DMS 273 treated with DMSO at 0.1 percent for 48 hours (cell line): ENCODE results near the gene FAM47E.
A peak's percentile ranks its signal among the peaks of the same experiment; 100 is the strongest.

ENCODE experiments used
- DNase-seq: peaks from one replicate; lab custom pipeline; 2025; lab: John Stamatoyannopoulos, UW

Gene FAM47E

GRCh38 chr4:76301775-76302162 is 50.2 kb downstream of the FAM47E start:
- no peak for DNase-seq

- DNase-seq = no peak
These were observed 51.4 kb downstream of the FAM47E start for GRCh38 chr4:76302826-76303438.

DNA sequence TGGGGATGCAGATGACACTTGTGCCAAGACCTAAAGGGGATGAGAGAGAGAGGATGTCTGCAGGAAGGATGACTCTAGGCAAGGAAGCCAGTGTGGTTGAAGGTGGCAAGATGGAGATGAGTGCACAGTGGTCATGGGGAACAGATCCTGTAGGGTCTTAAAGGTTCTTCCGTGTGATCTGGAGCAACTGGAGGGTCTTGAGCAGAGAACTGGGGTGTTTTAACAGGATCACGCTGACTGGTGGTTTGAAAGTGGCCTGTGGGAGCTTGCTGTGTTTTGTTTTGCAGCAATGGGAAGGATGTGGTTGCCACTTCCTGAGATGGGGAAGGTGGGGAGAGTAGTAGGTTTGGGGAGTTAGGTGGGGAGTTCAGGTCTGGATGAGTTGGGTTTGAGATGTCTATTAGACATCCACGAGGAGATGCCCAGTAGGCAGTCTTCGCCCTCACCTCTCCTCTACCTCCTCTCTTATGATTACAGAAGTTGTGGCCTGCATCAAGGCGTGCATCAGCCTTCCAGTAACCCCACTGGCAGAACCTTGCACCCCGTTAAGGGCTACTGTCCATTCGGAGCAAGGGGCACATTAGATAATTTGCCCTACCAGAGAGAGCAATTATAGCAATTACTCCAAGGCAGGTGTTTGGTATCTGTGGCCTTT is 53.6 kb downstream of the FAM47E start:
- no peak for DNase-seq

DNA sequence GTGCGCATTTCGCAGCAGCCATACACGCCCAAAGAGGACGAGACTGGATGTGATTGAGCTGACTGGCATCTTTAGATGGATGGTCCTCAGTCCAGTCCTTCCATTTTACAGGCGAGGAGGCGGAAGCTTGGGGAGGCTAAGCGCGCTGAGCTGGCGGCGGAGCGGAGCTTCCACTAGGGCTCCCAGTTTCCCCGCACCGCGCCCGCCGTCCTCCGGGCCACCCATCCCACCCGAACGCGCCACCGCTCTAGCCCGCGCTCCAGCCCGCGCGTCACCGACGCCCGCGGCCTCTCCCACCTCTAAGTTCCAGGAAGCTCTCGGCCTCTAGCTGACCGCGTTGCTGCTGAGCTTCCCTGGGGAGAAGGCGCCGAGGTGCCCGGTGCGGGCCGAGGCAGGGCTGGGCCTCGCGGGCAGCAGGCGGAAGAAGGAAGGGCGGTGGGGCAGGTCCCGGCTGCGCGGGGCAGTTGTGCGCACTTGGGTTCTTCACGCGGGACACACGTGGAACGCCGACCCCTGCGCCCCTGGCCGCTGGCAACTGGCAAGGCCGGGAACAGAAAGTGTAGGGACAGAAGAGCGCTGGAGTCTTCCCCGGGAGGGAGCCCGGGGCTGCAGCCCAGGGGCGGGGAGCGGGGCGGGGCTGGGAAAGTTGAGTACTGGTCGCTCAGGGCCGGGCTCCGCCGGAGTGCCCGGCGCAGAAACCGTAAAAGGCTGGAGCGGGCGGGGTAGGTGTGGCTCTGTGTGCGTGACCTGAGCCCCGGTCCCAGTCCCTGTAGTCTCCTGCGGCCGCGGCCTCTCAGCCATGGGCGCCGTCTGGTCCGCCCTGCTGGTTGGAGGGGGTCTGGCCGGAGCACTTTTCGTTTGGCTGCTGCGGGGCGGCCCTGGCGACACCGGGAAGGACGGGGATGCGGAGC is 54.7 kb downstream of the FAM47E start, which contains the start of gene STBD1:
TSS of gene STBD1 (plus strand) at position 763 of the 911 bp plus-strand sequence. CDS start at position 800, 37 bp downstream.
- DNase-seq = peak; percentile 19

DNA sequence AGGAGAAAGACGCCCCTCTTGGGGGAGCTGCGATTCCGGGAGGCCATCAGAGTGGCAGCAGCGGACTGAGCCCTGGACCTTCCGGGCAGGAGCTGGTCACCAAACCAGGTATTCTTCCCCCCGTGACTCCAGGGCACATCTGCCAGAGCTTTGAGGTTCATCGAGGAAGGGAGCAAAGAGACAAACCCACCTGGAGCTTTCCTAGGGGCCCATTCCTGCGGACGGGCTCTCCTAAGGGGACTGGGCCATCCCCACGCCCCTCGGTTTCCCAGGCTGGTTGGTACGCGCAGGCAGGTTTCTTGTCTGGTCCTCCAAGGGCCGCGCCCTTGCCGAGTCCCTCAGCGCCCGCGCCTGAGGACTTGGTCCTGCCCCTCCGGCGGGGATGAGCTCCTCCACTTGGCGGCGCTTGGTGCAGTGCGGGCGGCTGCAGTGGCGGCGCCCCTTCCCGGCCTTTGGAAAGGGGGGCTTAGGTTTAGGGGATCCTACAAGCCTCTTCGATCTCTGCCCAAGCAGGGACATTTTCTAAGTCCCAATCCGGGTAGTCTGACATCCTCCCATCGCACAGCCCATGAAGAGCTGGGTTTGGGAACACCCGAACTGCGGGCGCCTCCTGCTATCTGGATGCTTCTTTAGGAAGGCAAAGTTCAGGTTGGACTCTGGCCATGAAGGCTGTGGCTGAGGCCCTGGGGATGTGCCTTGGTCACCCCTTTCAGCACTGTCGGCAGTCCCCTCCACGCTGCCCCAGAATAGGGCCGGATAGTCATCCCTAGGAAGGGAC is 55.5 kb downstream of the FAM47E start:
- DNase-seq = peak; percentile 42

GRCh38 chr4:76307660-76308014 is 56.1 kb downstream of the FAM47E start:
- DNase-seq = peak; percentile 9

- DNase-seq = no peak
These were observed 57.0 kb downstream of the FAM47E start for GRCh38 chr4:76308548-76308947.

- DNase-seq = no peak
These were observed 58.5 kb downstream of the FAM47E start for GRCh38 chr4:76309939-76310550.

- DNase-seq = no peak
These were observed 59.2 kb downstream of the FAM47E start for GRCh38 chr4:76310683-76311082.

DNA sequence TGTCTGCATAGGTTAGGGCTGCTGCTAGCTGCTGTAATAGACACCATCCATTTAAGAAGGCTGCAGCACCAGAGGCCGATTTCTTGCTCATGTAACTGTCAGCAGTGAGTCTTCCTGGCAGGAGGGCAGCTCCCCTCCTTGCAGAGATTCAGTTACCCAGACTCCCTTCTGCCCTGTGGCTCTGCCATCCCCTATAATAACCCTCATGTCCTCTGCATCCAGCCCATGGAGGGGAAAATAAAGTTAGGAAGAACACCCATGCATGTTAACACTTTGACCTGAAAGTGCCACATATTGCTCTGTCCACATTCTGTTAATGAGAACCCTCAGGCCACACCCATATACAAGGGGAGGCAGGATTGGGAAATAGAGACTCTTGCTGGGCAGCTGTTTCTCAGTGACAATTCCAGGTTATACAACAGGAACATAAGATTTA is 60.4 kb downstream of the FAM47E start:
- DNase-seq = peak; percentile 55

- DNase-seq = no peak
These were observed 60.9 kb downstream of the FAM47E start for GRCh38 chr4:76312457-76312856.

- DNase-seq = no peak
These were observed 62.0 kb downstream of the FAM47E start for GRCh38 chr4:76313547-76313946.

- DNase-seq = no peak
These were observed 63.9 kb downstream of the FAM47E start for GRCh38 chr4:76315267-76315918.

- no peak for DNase-seq
These were observed 64.6 kb downstream of the FAM47E start for GRCh38 chr4:76316131-76316530.

DNA sequence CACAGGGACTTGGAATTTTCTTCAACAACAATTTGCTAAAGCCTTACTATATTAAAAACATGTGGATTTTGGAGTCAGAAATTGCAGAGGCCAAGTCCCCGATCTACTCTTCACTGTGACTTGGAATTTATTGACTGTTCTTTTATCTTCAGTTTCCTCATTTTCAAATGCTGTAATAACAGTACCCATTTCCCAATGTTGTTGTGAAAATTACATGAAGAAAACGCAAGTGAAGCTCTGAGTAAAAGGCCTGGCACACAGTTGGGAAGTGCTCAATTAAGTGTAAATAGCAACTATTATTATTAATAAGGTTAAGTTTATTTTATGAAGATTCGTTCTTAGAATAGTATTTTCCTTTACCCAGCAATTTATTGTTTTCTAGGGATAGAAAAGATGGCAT is 70.7 kb downstream of the FAM47E start:
- no peak for DNase-seq

DNA sequence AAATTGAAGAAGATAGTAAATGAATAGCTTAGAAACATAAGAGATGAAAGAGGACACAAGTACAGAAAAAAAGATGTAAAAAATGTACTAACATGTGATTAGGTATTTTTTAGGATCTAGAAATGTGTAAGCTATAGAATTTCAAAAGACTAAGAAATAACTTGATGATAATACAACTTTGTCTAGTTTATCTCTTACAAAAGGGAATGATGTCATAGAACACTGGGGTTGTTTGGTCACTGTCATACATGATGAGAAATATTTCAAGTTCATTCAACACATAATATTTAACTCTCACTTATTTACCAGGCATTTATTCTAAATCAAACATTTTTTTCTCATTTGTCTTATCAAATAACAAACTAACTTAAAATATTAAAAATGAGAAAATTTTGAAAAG is 73.6 kb downstream of the FAM47E start:
- DNase-seq = no peak

- no peak for DNase-seq
These were observed 75.0 kb downstream of the FAM47E start for GRCh38 chr4:76326515-76326914.
